C4-2B (cell line): ENCODE measurements around the gene POTEM.
"Not testable (repeated sequence)": the region's sequence is repeated elsewhere in the genome, so short reads cannot be mapped to it uniquely, and the experiment has no call there.

ENCODE experiments used
- CTCF ChIP-seq: fragments of 450-650 bp; conservative IDR thresholded peaks from 2 replicates; pipeline ENCODE4 v1.5.1; 2017; ENCODE audit warnings: mild to moderate bottlenecking
- ZFX ChIP-seq: fragments of 450-650 bp; IDR thresholded peaks from 2 replicates; pipeline ENCODE4 v1.6.1; 2017

GRCh38 chr14:19036811-19037382 is 69.7 kb downstream of the POTEM start:
- TF ChIP-seq CTCF, ZFX: not testable (repeated sequence)
